ENCODE results near the gene WNT11. TPM values are rescaled to one million over a fixed set of nuclear protein-coding genes. Genes with fewer than 3 reads are reported as not detected.

The WNT11 gene
- total RNA-seq, 1 experiment from 2014 or later = 29.0 TPM

DNA sequence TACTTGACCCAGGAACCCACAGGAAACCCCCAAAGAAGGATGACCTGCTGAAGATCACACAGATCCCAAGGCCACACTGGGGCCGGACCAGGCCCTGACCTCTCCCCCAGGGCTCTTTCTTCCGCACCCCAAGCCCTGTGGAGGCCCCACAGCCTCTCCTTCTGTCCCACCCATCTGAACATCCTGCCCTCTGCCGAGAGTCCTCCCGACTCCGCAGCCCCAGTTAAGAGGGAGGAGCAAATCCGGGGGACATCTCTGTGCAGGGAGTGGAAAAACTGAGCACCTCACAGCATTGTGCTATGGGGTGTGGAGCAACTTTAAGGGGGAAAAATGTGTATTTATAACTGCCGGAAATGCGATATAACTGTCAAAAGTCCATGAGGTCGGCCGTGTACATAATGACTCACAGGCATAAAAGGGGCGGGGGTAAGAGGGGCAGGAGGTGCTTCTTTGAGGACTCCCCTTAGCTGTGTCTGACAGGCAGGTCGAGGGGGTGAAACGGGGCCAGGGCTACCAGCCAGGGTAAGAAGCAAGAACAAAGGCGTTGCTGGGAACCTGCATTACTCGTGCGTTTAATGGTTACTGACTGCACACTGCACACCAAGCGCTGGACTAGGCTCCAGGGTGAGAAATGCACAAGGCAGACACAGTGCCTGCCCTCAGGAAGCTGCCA is 57.2 kb downstream of the WNT11 start:
- Mint-ChIP-seq H3K9me3 (ENCODE audit: unreplicated experiment) (no peaks in the 10 kb centered on the region), H3K27ac (ENCODE audit: unreplicated experiment) (peak overlapping the region; percentile 30), H3K4me3 (ENCODE audit: unreplicated experiment) (no peak overlapping the region), H3K36me3 (ENCODE audit: insufficient read depth, unreplicated experiment) (peaks cover 6% of the 10 kb centered on the region), H3K27me3 (ENCODE audit: insufficient read depth, unreplicated experiment) (no peaks in the 10 kb centered on the region), H3K4me1 (ENCODE audit: low read depth, unreplicated experiment) (peaks cover 58% of the 10 kb centered on the region)
- Histone ChIP-seq H3K27me3 (replicated peaks; ENCODE audit: control insufficient read depth, insufficient read depth, low read length) (no peaks in the 10 kb centered on the region), H3K4me3 (ENCODE audit: low read depth, low read length) (no peak overlapping the region), H3K9me3 (no peaks in the 10 kb centered on the region), H3K4me1 (peaks cover 59% of the 10 kb centered on the region), H3K36me3 (ENCODE audit: control insufficient read depth, insufficient read depth, low read length) (no peaks in the 10 kb centered on the region)
- DNase-seq = peak in 1 of 2 experiments; percentile 75
- CTCF ChIA-PET = no interaction called here
- no TSS peak for BruUV-seq (replicated peaks)
- TF ChIP-seq, protein P1, sequence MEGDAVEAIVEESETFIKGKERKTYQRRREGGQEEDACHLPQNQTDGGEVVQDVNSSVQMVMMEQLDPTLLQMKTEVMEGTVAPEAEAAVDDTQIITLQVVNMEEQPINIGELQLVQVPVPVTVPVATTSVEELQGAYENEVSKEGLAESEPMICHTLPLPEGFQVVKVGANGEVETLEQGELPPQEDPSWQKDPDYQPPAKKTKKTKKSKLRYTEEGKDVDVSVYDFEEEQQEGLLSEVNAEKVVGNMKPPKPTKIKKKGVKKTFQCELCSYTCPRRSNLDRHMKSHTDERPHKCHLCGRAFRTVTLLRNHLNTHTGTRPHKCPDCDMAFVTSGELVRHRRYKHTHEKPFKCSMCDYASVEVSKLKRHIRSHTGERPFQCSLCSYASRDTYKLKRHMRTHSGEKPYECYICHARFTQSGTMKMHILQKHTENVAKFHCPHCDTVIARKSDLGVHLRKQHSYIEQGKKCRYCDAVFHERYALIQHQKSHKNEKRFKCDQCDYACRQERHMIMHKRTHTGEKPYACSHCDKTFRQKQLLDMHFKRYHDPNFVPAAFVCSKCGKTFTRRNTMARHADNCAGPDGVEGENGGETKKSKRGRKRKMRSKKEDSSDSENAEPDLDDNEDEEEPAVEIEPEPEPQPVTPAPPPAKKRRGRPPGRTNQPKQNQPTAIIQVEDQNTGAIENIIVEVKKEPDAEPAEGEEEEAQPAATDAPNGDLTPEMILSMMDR (IDR thresholded peaks at IDR 0.05; ENCODE audit: insufficient read depth in 1 of 2, low read depth in 1 of 2, low read length in 1 of 2, severe bottlenecking in 1 of 2, unreplicated experiment in 1 of 2) = no peak
- intact Hi-C loops (cut with micrococcal nuclease; ENCODE audit: unreplicated experiment) = no loop called here
- POLR2A ChIA-PET = no interaction called here

DNA sequence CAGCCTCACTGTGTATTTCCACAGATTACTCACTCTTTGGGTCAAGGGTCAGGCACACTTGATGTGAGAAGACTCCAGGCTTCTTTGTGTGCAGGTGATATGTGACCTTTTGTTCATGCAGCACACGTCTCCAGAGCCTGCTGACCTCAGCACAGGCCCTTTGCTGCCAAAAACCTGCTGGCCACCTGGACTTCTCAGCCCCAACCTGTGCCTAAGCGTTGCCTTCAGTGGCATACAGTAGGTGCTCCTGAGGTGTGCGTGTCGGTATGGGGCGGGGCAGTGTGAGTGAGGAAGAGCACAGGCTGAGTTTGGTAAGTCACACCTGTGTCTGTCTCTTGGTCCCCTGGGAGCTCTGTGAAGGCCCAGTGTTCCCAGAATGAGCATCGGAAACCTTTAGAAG is 58.1 kb downstream of the WNT11 start:
- H3K4me1 Mint-ChIP-seq (ENCODE audit: low read depth, unreplicated experiment) = peaks cover 50% of the 10 kb centered on the region
- H3K27ac Mint-ChIP-seq (ENCODE audit: unreplicated experiment) = peak overlapping the region; percentile 30
- H3K27me3 Mint-ChIP-seq (ENCODE audit: insufficient read depth, unreplicated experiment) = no peaks in the 10 kb centered on the region
- ChIA-PET CTCF (no interaction called here), POLR2A (no interaction called here)
- TF ChIP-seq, protein P1 (IDR thresholded peaks at IDR 0.05; ENCODE audit: insufficient read depth in 1 of 2, low read depth in 1 of 2, low read length in 1 of 2, severe bottlenecking in 1 of 2, unreplicated experiment in 1 of 2) = no peak
- H3K4me3 Mint-ChIP-seq (ENCODE audit: unreplicated experiment) = no peak overlapping the region
- Histone ChIP-seq H3K4me3 (ENCODE audit: low read depth, low read length) (no peak overlapping the region), H3K27me3 (replicated peaks; ENCODE audit: control insufficient read depth, insufficient read depth, low read length) (no peaks in the 10 kb centered on the region), H3K4me1 (peaks cover 51% of the 10 kb centered on the region), H3K36me3 (ENCODE audit: control insufficient read depth, insufficient read depth, low read length) (no peaks in the 10 kb centered on the region), H3K9me3 (no peaks in the 10 kb centered on the region)
- no peaks in the 10 kb centered on the region for H3K9me3 Mint-ChIP-seq (ENCODE audit: unreplicated experiment)
- no TSS peak for BruUV-seq (replicated peaks)
- H3K36me3 Mint-ChIP-seq (ENCODE audit: insufficient read depth, unreplicated experiment) = peaks cover 6% of the 10 kb centered on the region
- DNase-seq = peak; percentile 45 to 67
- intact Hi-C loops (cut with micrococcal nuclease; ENCODE audit: unreplicated experiment) = no loop called here

DNA sequence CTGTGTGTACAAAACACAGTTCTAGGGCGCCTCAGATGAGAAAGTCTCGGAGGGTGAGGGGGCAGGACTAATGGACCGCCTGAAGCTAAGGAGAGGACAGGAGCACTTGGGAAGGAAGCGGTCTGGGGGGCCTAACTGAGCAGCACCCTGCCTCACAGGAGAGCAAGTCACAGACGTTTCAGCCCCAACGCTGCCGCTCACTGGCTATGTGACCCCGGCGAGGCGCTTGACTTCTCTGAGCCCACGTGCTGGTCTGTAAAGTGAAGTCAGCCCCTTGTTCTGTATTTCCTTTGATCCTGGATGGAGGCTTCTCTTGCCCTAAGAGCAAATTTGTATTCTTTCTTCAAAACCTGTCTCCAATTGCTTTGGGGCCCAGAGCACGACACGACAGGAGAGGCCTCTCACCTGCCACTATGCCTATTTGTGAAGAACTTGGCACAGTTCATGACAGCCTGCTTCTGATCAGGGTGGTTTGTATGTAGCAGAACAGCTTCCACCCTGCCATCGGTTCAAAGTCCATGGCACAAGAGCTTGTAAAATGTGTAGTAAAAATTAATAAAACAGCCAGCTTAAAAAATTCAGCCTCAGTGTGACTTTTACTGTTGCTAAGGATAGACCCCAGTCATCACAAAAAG is 59.1 kb downstream of the WNT11 start:
- intact Hi-C loops (cut with micrococcal nuclease; ENCODE audit: unreplicated experiment) = no loop called here
- CTCF ChIA-PET = interaction anchor here (2.2 kb wide), 1 partner anchor 60 kb away, joined by 8 read pairs; no protein-coding TSS in a partner anchor
- no peaks in the 10 kb centered on the region for H3K27me3 Mint-ChIP-seq (ENCODE audit: insufficient read depth, unreplicated experiment)
- peaks cover 40% of the 10 kb centered on the region for H3K4me1 ChIP-seq
- peak overlapping the region; percentile 12 for H3K27ac Mint-ChIP-seq (ENCODE audit: unreplicated experiment)
- no peaks in the 10 kb centered on the region for H3K27me3 ChIP-seq (replicated peaks; ENCODE audit: control insufficient read depth, insufficient read depth, low read length)
- TF ChIP-seq, protein P1 (IDR thresholded peaks at IDR 0.05; ENCODE audit: insufficient read depth in 1 of 2, low read depth in 1 of 2, low read length in 1 of 2, severe bottlenecking in 1 of 2, unreplicated experiment in 1 of 2) = no peak
- no TSS peak for BruUV-seq (replicated peaks)
- no peak overlapping the region for H3K4me3 ChIP-seq (ENCODE audit: low read depth, low read length)
- H3K4me1 Mint-ChIP-seq (ENCODE audit: low read depth, unreplicated experiment) = peaks cover 40% of the 10 kb centered on the region
- POLR2A ChIA-PET = no interaction called here
- H3K9me3 ChIP-seq = no peaks in the 10 kb centered on the region
- DNase-seq = peak in 1 of 2 experiments; percentile 46
- H3K9me3 Mint-ChIP-seq (ENCODE audit: unreplicated experiment) = no peaks in the 10 kb centered on the region
- H3K4me3 Mint-ChIP-seq (ENCODE audit: unreplicated experiment) = no peak overlapping the region
- H3K36me3 Mint-ChIP-seq (ENCODE audit: insufficient read depth, unreplicated experiment) = peaks cover 7% of the 10 kb centered on the region
- H3K36me3 ChIP-seq (ENCODE audit: control insufficient read depth, insufficient read depth, low read length) = no peaks in the 10 kb centered on the region

Data from Caco-2 (cell line).